Amniotic epithelial cell (primary cell): Measurements from ENCODE around the gene HES3.
A peak's percentile ranks its signal among the peaks of the same experiment; 100 is the strongest.

Experiments
- DNase-seq: peaks from one replicate; pipeline ENCODE4 v3.0.0-alpha.2; 2010; ENCODE audit warnings: low read depth

Gene HES3

GRCh38 chr1:6279613-6280383 lies 35.8 kb downstream of the HES3 start:
- DNase-seq: no peak

GRCh38 chr1:6280761-6281451 lies 36.9 kb downstream of the HES3 start:
- peak; percentile 20 for DNase-seq

- no peak for DNase-seq
Observed at GRCh38 chr1:6281511-6282402, 37.8 kb downstream of the HES3 start.

DNA sequence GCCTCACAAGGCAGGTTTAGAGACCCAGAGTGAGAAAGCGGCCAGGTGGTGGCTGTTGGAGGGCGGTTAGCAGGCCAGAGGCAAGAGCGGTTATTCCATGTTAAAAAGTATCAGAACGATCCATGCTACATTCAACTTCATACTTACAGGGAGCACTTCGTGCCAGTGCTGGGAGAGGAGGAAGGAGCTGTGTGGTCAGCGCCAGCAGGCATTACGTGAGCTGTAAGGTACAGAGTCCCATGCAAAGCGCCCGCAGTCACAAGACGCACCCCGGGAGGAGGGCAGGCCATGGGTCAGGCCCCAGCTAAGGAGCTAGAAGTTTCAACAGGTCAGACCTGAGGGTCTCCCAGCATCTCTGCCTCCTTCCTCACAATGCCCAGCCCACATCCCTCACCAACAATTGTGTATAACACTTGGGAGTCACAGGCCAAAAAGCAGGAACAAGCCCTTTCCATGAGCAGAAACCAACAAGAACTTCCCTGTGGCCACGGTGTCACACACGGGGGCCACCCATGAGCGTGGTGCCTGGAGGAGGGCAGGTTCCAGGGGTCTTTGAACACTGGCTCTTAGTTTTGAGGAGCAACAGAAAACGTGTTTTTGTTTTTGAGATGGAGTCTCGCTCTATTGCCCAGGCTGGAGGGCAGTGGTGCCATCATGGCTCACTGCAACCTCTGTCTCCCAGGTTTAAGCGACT lies 38.7 kb downstream of the HES3 start:
- no peak for DNase-seq

- DNase-seq: no peak
Observed at GRCh38 chr1:6285336-6285735, 41.4 kb downstream of the HES3 start.

DNA sequence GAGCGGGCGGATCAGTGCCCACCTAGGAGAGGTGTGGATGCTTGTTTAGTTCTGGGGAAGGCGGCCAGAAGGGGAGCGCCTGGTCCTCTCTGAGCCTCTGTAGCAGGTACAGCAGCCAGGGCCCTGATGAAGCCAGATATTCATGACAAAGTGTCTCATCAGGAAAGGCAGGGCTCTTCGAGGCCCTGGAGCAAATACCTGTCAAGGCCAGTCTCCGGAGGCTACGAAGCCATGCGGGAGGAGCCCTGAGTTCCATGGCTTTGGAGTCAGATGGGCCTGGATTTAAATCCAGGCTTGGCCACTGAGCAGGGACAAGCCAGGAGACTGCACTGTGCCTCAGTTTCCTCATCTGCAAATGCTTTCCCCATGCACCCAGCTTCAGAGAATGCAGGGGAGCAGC lies 42.3 kb downstream of the HES3 start:
- DNase-seq: no peak

DNA sequence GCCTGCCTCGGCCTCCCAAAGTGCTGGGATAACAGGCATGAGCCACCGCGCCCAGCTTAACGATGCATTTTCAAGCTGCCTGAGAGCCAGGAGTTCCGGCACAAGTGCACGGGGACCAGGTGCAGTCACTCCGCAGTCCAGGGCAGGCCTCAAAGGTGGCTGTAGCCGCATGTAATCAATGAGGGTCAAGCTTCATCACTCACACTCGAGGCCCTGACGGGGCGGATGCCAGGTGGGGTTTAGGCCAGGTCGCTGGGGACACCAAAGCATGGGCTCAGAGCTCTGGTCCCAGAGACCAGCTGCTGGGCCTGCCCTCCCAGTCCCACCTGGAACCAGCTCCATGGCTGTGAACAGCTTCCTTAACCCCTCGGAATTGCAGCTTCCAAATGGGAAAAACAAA lies 43.0 kb downstream of the HES3 start:
- no peak for DNase-seq

GRCh38 chr1:6287431-6287886 lies 43.5 kb downstream of the HES3 start:
- DNase-seq: no peak

GRCh38 chr1:6288026-6288425 lies 44.0 kb downstream of the HES3 start:
- no peak for DNase-seq

DNA sequence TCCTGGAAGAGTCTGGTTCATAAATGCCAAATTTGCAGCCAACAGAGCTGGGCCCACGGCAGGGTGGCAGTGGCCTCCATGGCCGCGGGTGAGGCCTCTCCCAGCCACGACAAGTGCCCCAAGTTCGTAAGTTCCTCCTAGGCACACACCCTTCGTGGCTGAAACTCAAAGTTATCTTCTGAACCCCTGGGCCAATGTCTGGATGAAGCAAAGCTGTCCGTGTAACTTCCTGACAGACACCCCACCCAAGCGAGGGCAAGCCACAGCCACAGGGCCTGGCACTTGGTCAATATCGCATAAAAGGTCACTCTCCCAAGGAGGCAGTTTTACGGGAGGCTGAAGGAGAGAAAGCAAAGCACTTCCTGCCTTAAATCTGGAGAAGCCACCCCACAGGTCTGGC lies 44.7 kb downstream of the HES3 start:
- DNase-seq: no peak

GRCh38 chr1:6292102-6292501 lies 48.1 kb downstream of the HES3 start:
- DNase-seq: no peak

GRCh38 chr1:6294080-6294889 lies 50.3 kb downstream of the HES3 start:
- DNase-seq: no peak

DNA sequence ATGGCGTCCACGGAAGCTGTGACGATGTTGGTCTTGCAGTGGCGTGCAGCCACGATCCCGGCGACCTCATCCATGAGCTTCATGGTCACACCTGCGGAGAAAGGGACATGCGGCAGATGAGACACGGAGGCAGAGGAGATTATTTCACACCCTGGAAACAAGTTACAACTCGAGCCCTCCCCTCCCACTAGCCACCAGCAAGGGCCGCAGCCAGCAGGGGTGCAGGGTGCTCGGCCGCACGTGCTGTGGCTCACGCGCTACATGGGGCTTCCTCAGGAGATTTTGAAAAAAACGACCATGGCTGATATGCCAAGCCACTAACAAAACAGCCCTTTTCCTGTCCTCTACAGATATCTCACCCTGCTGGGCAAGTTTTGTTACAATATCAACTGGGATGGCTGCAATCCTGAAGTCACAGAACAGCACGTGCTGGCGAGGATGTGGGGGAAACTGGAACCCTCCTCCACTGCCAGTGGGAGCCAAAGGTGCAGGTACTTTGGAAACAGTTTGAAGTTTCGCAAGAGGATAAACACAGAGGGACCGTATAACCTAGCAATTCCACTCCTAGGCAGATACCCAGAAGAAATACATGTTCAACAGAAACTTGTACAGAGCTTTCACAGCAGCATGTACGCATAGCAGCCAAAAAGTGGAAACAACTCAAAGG lies 51.0 kb downstream of the HES3 start:
- DNase-seq: no peak
